B cell (primary cell): ENCODE measurements around the gene EIF3K. TPM values are rescaled to one million over a fixed set of nuclear protein-coding genes. Genes with fewer than 3 reads are reported as not detected.

Experiments
- ATAC-seq: fragments of 200-7000 bp; cut with Tn5 transposase; one replicate; pipeline ENCODE4 v1.10.0; 2021; ENCODE audit warnings: low read depth, mild to moderate bottlenecking, moderate number of reproducible peaks, moderate library complexity
- CTCF ChIA-PET: fragments of 350-600 bp; sonication (Branson Sonifier 250); formaldehyde crosslinking; loops from one replicate; lab custom pipeline; 2021; ENCODE audit warnings: antibody characterized with exemption, inconsistent platforms; lab: Charles Lee
- POLR2A ChIA-PET: fragments of 350-600 bp; sonication (Branson Sonifier 250); formaldehyde crosslinking; loops from one replicate; lab custom pipeline; 2021; ENCODE audit warnings: antibody characterized with exemption; lab: Charles Lee
- DNase-seq: peaks from one replicate; pipeline ENCODE4 v3.0.0; 2013
- H2AFZ ChIP-seq: 2 replicates; pipeline ENCODE4 v1.6.1; 2012; ENCODE audit warnings: mild to moderate bottlenecking, low read depth, low read length; ENCODE audit not compliant: insufficient read depth, poor library complexity, severe bottlenecking
- H3K27ac ChIP-seq, 2 donors: 1 replicate in 1 of 2; 2 replicates in 1 of 2; pipeline ENCODE4 v1.5.1; 2012 to 2013; ENCODE audit warnings: low read length in 2 of 2, mild to moderate bottlenecking in 2 of 2, moderate library complexity in 1 of 2
- H3K27me3 ChIP-seq, 4 experiments: fragments of 200-600 bp in 1 of 4; sonication (generic) in 1 of 4; replicated peaks in 1 of 4; 1 replicate in 2 of 4; 2 replicates in 2 of 4; pipeline versions ENCODE4 v1.6.1 to v1.7.0; 2013 to 2016; ENCODE audit warnings: low read length in 3 of 4, mild to moderate bottlenecking in 2 of 4, mixed read lengths in 1 of 4, moderate library complexity in 1 of 4; ENCODE audit not compliant: insufficient read depth in 4 of 4, control insufficient read depth in 3 of 4; ENCODE audit errors: control extremely low read depth in 1 of 4
- H3K36me3 ChIP-seq, 2 experiments: replicated peaks in 1 of 2; 1 replicate in 1 of 2; 2 replicates in 1 of 2; pipeline versions ENCODE4 v1.6.1 to v1.7.1; 2013; ENCODE audit warnings: low read length in 1 of 2; ENCODE audit not compliant: insufficient read depth in 2 of 2, control insufficient read depth in 1 of 2; ENCODE audit errors: control extremely low read depth in 1 of 2, extremely low read depth in 1 of 2
- H3K4me1 ChIP-seq, 2 donors: fragments of 200-600 bp in 1 of 2; sonication (generic) in 1 of 2; 1 replicate in 1 of 2; 2 replicates in 1 of 2; pipeline versions ENCODE4 v1.5.1 to v1.6.1; 2013 to 2017; ENCODE audit warnings: low read length in 2 of 2; ENCODE audit not compliant: control insufficient read depth in 2 of 2, insufficient read depth in 2 of 2
- H3K4me2 ChIP-seq: replicated peaks from 2 replicates; pipeline ENCODE3; 2012; ENCODE audit warnings: mild to moderate bottlenecking, low read depth, low read length; ENCODE audit not compliant: poor library complexity, severe bottlenecking
- H3K4me3 ChIP-seq, 5 experiments: fragments of 200-600 bp in 1 of 5; sonication (generic) in 1 of 5; 1 replicate in 3 of 5; 2 replicates in 2 of 5; pipeline versions ENCODE4 v1.5.1 to v1.7.0; 2011 to 2016; ENCODE audit warnings: low read length in 4 of 5, mild to moderate bottlenecking in 4 of 5, low read depth in 2 of 5, control low read depth in 1 of 5, moderate library complexity in 1 of 5; ENCODE audit not compliant: insufficient read depth in 1 of 5; ENCODE audit errors: control extremely low read depth in 1 of 5, extremely low read depth in 1 of 5
- H3K79me2 ChIP-seq: fragments of 200-600 bp; sonication (generic); one replicate; pipeline ENCODE4 v1.6.0; 2016; ENCODE audit warnings: low read length; ENCODE audit not compliant: control insufficient read depth, insufficient read depth
- H3K9ac ChIP-seq: fragments of 200-600 bp; sonication (generic); 2 replicates; pipeline ENCODE4 v1.6.1; 2017; ENCODE audit warnings: mild to moderate bottlenecking, low read length, moderate library complexity
- H3K9me3 ChIP-seq, 3 donors: one replicate each; pipeline versions ENCODE4 v1.6.1 to v1.7.1; 2013; ENCODE audit warnings: low read length in 2 of 3; ENCODE audit not compliant: control insufficient read depth in 2 of 3, insufficient read depth in 1 of 3; ENCODE audit errors: control extremely low read depth in 1 of 3
- H4K20me1 ChIP-seq: 2 replicates; pipeline ENCODE4 v1.6.0; 2012; ENCODE audit warnings: mild to moderate bottlenecking, low read length; ENCODE audit not compliant: insufficient read depth, control insufficient read depth, poor library complexity, severe bottlenecking
- H3K27ac Mint-ChIP-seq: one replicate; pipeline ENCODE4 v1.8.0; 2021; ENCODE audit warnings: mixed read lengths
- H3K27me3 Mint-ChIP-seq: one replicate; pipeline ENCODE4 v1.8.0; 2021; ENCODE audit warnings: mixed read lengths
- H3K4me1 Mint-ChIP-seq: one replicate; pipeline ENCODE4 v1.8.0; 2021; ENCODE audit warnings: mixed read lengths
- H3K4me3 Mint-ChIP-seq: one replicate; pipeline ENCODE4 v1.8.0; 2021; ENCODE audit warnings: mixed read lengths
- H3K9me3 Mint-ChIP-seq: one replicate; pipeline ENCODE4 v1.8.0; 2022; ENCODE audit warnings: mixed read lengths; ENCODE audit not compliant: insufficient read depth
- EZH2 ChIP-seq: IDR thresholded peaks from 2 replicates; pipeline ENCODE4 v1.6.1; 2012; ENCODE audit warnings: borderline replicate concordance, low read depth, mild to moderate bottlenecking, moderate library complexity, low read length; ENCODE audit not compliant: insufficient read depth, poor library complexity, severe bottlenecking
- whole genome bisulfite sequencing: methylation state at CpG from one replicate; pipeline ENCODE4 v1.1.5; 2013; ENCODE audit warnings: missing lambda C conversion rate; ENCODE audit not compliant: insufficient coverage; 5-methylcytosine and 5-hydroxymethylcytosine counted together
- intact Hi-C: fragments of 100-400 bp; cut with micrococcal nuclease; formaldehyde crosslinking; loops from one replicate; pipeline ENCODE4 v1.10.0; 2022
- polyA plus RNA-seq: library from polyadenylated mRNA; depleted of rRNA; stranded (reverse); fragments of >200 nt; gene quantifications from 2 replicates; pipeline ENCODE4 v1.2.3, GENCODE V29; 2012
- total RNA-seq, 2 donors: library from RNA; stranded (reverse); fragments of 120-200 nt in 1 of 2; gene quantifications; 1 replicate in 1 of 2; 2 replicates in 1 of 2; pipeline versions ENCODE4 v1.2.3 to v1.2.4, GENCODE V29; 2013 to 2022
- TF ChIP-seq, protein P1 (sequence below): fragments of 200-600 bp; IDR thresholded peaks from one replicate; pipeline ENCODE4 v1.8.0; 2022; ENCODE audit warnings: antibody characterized with exemption, mild to moderate bottlenecking

Gene EIF3K
- total and polyA plus RNA-seq, 2 donors (not counting 1 experiment from before 2014, with no cell fraction given), result 284 to 773 TPM

DNA sequence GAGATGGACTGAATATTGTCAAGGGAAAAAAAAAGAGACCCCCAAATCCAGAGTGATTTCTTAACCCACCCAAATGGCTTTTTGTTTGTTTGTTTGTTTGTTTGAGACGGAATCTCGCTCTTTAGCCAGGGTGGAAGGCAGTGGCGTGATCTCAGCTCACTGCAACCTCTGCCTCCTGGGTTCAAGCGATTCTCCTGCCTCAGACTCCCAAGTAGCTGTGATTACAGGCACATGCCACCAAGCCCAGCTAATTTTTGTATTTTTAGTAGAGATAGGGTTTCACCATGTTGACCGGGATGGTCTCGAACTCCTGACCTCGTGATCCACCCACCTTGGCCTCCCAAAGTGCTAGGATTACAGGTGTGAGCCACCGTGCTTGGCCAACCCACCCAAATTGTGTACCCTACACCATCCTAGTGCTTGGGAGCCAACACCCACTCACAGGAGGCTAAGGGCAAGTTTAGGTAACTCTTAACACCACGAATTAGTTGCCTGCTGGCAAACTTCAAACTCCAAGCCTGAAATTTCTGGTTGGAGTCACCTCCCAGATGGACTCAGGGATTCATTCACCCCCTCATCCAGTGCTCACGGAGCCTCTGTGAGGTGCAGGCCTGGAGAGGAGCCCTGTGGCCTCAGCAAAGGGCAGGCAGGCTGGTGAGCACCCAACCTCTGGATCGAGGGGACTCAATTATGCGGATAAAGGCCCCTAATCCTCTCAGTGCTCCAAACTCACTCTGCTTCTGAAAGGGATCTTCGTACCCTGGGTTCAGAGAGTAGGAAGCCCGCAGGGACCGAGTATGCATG is 66.1 kb downstream of the EIF3K start:
- peak overlapping the region; percentile 85 for H3K27ac Mint-ChIP-seq
- ChIA-PET CTCF (interaction anchor here (1.4 kb wide), 1 partner anchor 48 kb away, joined by 9 read pairs; no protein-coding TSS in a partner anchor), POLR2A (no interaction called here)
- H3K4me1 Mint-ChIP-seq, result peaks cover 69% of the 10 kb centered on the region
- peak overlapping the region in 1 of 2 donors; percentile 83 for H3K27ac ChIP-seq
- H3K4me3 ChIP-seq, result no peak overlapping the region
- intact Hi-C loops, result loop anchor here (5.0 to 10.0 kb wide), 2 partner anchors 33 to 50 kb away; no protein-coding TSS in a partner anchor
- no peak overlapping the region for H3K4me3 Mint-ChIP-seq
- H4K20me1 ChIP-seq, result peaks cover 76% of the 10 kb centered on the region
- 95% methylated on average over 14 of the region's 15 CpGs for WGBS
- DNase-seq (no peak), ATAC-seq (no peak)
- H3K9me3 Mint-ChIP-seq, result no peaks in the 10 kb centered on the region
- H3K9me3 ChIP-seq, result no peaks in the 10 kb centered on the region
- H3K36me3 ChIP-seq, result peaks cover 0 to 12% of the 10 kb centered on the region in 2 experiments
- H3K4me1 ChIP-seq, result peaks cover 31 to 53% of the 10 kb centered on the region in 2 donors
- peak overlapping the region; percentile 55 for H3K9ac ChIP-seq
- no peak overlapping the region for H2AFZ ChIP-seq
- peak overlapping the region; percentile 57 for H3K4me2 ChIP-seq
- no peaks in the 10 kb centered on the region for H3K27me3 ChIP-seq
- peaks cover 98% of the 10 kb centered on the region for H3K79me2 ChIP-seq
- no peaks in the 10 kb centered on the region for H3K27me3 Mint-ChIP-seq
- no peak for TF ChIP-seq EZH2
- TF ChIP-seq, protein P1, sequence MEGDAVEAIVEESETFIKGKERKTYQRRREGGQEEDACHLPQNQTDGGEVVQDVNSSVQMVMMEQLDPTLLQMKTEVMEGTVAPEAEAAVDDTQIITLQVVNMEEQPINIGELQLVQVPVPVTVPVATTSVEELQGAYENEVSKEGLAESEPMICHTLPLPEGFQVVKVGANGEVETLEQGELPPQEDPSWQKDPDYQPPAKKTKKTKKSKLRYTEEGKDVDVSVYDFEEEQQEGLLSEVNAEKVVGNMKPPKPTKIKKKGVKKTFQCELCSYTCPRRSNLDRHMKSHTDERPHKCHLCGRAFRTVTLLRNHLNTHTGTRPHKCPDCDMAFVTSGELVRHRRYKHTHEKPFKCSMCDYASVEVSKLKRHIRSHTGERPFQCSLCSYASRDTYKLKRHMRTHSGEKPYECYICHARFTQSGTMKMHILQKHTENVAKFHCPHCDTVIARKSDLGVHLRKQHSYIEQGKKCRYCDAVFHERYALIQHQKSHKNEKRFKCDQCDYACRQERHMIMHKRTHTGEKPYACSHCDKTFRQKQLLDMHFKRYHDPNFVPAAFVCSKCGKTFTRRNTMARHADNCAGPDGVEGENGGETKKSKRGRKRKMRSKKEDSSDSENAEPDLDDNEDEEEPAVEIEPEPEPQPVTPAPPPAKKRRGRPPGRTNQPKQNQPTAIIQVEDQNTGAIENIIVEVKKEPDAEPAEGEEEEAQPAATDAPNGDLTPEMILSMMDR, result no peak
